ENCODE results near the gene ACADSB.

The ACADSB gene

GRCh38 chr10:123081896-123082295 lies 73.1 kb downstream of the ACADSB start:
- Mint-ChIP-seq H3K9me3 (peaks cover 7% of the 10 kb centered on the region), H3K27me3 (no peaks in the 10 kb centered on the region), H3K27ac (no peak overlapping the region), H3K4me1 (no peaks in the 10 kb centered on the region), H3K4me3 (no peak overlapping the region), H3K36me3 (no peaks in the 10 kb centered on the region)
- no peak for DNase-seq
- CTCF ChIA-PET = no interaction called here

- Mint-ChIP-seq H3K4me3 (no peak overlapping the region), H3K9me3 (peaks cover 7% of the 10 kb centered on the region), H3K27ac (no peak overlapping the region), H3K27me3 (no peaks in the 10 kb centered on the region), H3K36me3 (no peaks in the 10 kb centered on the region), H3K4me1 (no peaks in the 10 kb centered on the region)
- CTCF ChIA-PET = no interaction called here
- no peak for DNase-seq
Measured at GRCh38 chr10:123083811-123084210, 75.0 kb downstream of the ACADSB start.

GRCh38 chr10:123086281-123086680 lies 77.5 kb downstream of the ACADSB start:
- no peak for DNase-seq
- no peaks in the 10 kb centered on the region for H3K4me1 Mint-ChIP-seq
- H3K27ac Mint-ChIP-seq = no peak overlapping the region
- no peaks in the 10 kb centered on the region for H3K36me3 Mint-ChIP-seq
- H3K4me3 Mint-ChIP-seq = no peak overlapping the region
- CTCF ChIA-PET = no interaction called here
- H3K9me3 Mint-ChIP-seq = peaks cover 7% of the 10 kb centered on the region
- no peaks in the 10 kb centered on the region for H3K27me3 Mint-ChIP-seq

DNA sequence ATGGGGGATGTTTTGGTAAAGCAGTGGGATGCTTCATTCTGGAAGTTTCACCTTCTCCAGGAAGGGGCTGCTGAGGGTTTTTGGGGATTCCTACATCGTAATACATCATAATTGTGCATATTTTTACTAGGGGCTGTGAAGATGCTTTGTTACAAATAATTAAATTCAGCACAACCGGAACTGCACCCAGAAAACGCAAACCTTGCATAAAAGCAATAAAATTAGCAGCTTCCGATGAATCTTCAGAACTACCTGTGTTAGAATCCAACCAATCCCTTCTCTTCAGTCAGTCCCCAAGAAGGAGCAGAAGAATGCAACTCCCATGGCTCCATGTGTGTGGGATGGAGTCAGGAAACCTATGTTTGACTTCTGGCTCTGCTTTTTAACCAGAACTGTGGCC lies 78.5 kb downstream of the ACADSB start:
- no peaks in the 10 kb centered on the region for H3K27me3 Mint-ChIP-seq
- H3K4me3 Mint-ChIP-seq = no peak overlapping the region
- no peaks in the 10 kb centered on the region for H3K36me3 Mint-ChIP-seq
- H3K4me1 Mint-ChIP-seq = no peaks in the 10 kb centered on the region
- DNase-seq = no peak
- CTCF ChIA-PET = no interaction called here
- peaks cover 7% of the 10 kb centered on the region for H3K9me3 Mint-ChIP-seq
- no peak overlapping the region for H3K27ac Mint-ChIP-seq

GRCh38 chr10:123087786-123088185 lies 79.0 kb downstream of the ACADSB start:
- DNase-seq = no peak
- CTCF ChIA-PET = no interaction called here
- peaks cover 7% of the 10 kb centered on the region for H3K9me3 Mint-ChIP-seq
- H3K27ac Mint-ChIP-seq = no peak overlapping the region
- H3K27me3 Mint-ChIP-seq = no peaks in the 10 kb centered on the region
- no peak overlapping the region for H3K4me3 Mint-ChIP-seq
- no peaks in the 10 kb centered on the region for H3K4me1 Mint-ChIP-seq
- no peaks in the 10 kb centered on the region for H3K36me3 Mint-ChIP-seq

DNA sequence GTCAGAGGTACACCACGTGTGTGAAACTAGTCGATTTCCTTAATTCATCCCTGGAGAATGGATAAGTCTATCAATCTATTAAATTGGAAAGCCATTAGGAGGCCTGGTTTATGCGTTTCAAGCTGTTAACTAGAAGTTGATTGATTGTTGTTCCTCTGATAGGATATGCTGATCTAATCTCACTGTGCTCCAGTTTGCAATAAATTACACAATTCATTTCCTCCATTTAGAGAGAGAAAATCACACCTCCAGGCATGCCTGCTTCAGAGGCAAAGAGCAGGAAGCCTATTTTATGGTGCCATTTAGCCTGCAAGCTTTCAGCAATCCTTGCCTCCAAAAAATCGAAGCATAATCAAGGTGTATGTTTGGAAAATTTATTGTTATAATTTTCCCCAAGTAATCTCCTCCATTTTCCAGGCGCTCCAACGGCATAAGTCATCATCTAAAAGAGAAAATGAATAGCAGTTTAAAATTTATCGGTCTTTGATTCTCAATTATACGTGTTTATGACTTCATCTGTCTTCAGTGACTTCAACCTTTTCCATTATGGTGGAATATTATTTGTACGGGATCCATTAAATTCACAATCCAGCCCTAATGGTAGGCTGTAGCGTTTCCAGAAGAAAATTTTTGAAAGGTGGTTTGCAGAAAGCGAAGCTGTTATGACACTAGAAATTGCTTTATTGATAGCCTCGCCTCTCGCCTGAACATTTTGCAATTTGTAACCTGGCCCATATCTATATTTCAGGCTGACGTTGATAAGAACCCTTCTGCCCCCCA lies 84.0 kb downstream of the ACADSB start:
- H3K4me1 Mint-ChIP-seq = no peaks in the 10 kb centered on the region
- H3K36me3 Mint-ChIP-seq = no peaks in the 10 kb centered on the region
- H3K9me3 Mint-ChIP-seq = no peaks in the 10 kb centered on the region
- peaks cover 19% of the 10 kb centered on the region for H3K27me3 Mint-ChIP-seq
- H3K27ac Mint-ChIP-seq = no peak overlapping the region
- no peak for DNase-seq
- no peak overlapping the region for H3K4me3 Mint-ChIP-seq
- CTCF ChIA-PET = no interaction called here

- no peak for DNase-seq
- CTCF ChIA-PET = no interaction called here
- Mint-ChIP-seq H3K9me3 (no peaks in the 10 kb centered on the region), H3K36me3 (no peaks in the 10 kb centered on the region), H3K4me3 (no peak overlapping the region), H3K4me1 (no peaks in the 10 kb centered on the region), H3K27me3 (peaks cover 19% of the 10 kb centered on the region), H3K27ac (no peak overlapping the region)
Measured at GRCh38 chr10:123093489-123093888, 84.7 kb downstream of the ACADSB start.

- no peak for DNase-seq
- CTCF ChIA-PET = no interaction called here
Measured at GRCh38 chr10:123096452-123096851, 87.6 kb downstream of the ACADSB start.

DNA sequence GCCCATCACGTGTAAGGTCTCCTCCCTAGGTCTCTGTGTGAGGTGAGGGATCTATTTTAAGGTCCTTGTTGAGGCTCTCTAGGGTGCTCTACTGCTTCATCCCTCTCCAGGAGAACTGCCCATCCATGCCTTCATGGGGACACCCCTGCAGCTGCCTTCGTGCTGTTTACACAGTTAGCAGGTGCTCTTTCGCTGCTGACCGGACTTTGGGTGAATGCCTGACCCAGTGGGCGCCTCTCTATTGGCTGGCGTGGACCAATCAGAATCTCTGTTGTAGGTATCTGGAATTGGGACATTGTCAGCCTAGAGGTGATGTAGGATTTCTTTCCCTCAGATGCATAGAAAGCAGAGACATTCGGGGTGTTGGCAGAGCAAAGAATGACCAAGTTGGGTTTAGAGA lies 88.2 kb downstream of the ACADSB start:
- no peaks in the 10 kb centered on the region for H3K4me1 Mint-ChIP-seq
- no peaks in the 10 kb centered on the region for H3K9me3 Mint-ChIP-seq
- CTCF ChIA-PET = no interaction called here
- H3K36me3 Mint-ChIP-seq = no peaks in the 10 kb centered on the region
- no peak overlapping the region for H3K27ac Mint-ChIP-seq
- no peak overlapping the region for H3K4me3 Mint-ChIP-seq
- H3K27me3 Mint-ChIP-seq = peaks cover 19% of the 10 kb centered on the region
- no peak for DNase-seq

More at GRCh38 chr10:123096452-123096851, 87.6 kb downstream of the ACADSB start:
- Mint-ChIP-seq H3K4me1 (no peaks in the 10 kb centered on the region), H3K27me3 (peaks cover 19% of the 10 kb centered on the region), H3K27ac (no peak overlapping the region), H3K36me3 (no peaks in the 10 kb centered on the region), H3K4me3 (no peak overlapping the region), H3K9me3 (no peaks in the 10 kb centered on the region)

GRCh38 chr10:123100030-123100762 lies 91.4 kb downstream of the ACADSB start:
- no peaks in the 10 kb centered on the region for H3K9me3 Mint-ChIP-seq
- H3K36me3 Mint-ChIP-seq = no peaks in the 10 kb centered on the region
- H3K27ac Mint-ChIP-seq = no peak overlapping the region
- H3K27me3 Mint-ChIP-seq = peaks cover 7% of the 10 kb centered on the region
- DNase-seq = no peak
- H3K4me1 Mint-ChIP-seq = no peaks in the 10 kb centered on the region
- no peak overlapping the region for H3K4me3 Mint-ChIP-seq
- CTCF ChIA-PET = interaction anchor here (0.5 kb wide), 1 partner anchor 16 kb away, joined by 3 read pairs; no protein-coding TSS in a partner anchor

DNA sequence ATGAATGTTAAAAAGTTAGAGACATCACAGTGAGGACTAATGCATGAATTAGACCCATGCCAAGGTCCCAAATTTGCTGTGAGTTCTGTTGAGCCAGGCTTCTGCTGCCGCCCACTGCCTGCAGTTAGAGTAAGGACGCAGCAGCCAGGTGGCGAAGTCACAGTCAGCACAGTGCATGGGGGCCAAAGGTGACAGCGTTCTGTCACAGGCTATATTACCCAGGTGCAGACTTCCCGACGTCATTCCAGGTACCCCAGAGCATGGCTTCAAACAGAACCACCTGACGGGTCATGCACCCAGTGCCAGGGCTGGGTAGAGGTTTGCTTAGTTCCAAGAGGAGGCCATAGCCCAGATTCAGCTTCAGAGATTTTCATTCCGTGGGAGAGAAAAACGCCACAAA lies 93.1 kb downstream of the ACADSB start:
- Mint-ChIP-seq H3K4me1 (no peaks in the 10 kb centered on the region), H3K27ac (no peak overlapping the region), H3K9me3 (no peaks in the 10 kb centered on the region), H3K27me3 (peaks cover 6% of the 10 kb centered on the region), H3K4me3 (no peak overlapping the region), H3K36me3 (no peaks in the 10 kb centered on the region)
- DNase-seq = no peak
- CTCF ChIA-PET = no interaction called here

GRCh38 chr10:123102673-123103072 lies 93.9 kb downstream of the ACADSB start:
- H3K4me1 Mint-ChIP-seq = no peaks in the 10 kb centered on the region
- no peaks in the 10 kb centered on the region for H3K27me3 Mint-ChIP-seq
- CTCF ChIA-PET = no interaction called here

DNA sequence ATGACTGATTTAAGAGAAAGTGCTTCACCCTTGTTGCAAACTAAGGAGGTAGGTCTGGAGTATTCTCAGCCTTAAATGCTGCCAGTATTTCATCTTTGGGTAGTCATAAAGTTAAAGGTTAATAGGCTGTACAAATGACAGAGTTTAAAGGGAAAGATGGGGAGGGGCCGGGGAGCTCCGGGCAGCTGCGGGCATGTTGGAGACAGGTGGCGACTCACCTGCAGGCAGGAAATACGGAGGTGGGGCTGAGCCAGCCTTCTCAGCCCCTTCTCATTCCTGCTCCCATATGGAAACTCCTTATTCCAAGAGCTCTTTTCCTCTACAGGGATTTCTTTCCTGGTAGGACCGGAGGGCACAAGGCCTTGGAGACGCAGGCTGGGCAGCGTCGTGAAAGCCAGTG lies 95.1 kb downstream of the ACADSB start:
- no peaks in the 10 kb centered on the region for H3K9me3 Mint-ChIP-seq
- no peak overlapping the region for H3K4me3 Mint-ChIP-seq
- H3K36me3 Mint-ChIP-seq = no peaks in the 10 kb centered on the region
- no peak for DNase-seq
- CTCF ChIA-PET = no interaction called here
- no peaks in the 10 kb centered on the region for H3K27me3 Mint-ChIP-seq
- no peaks in the 10 kb centered on the region for H3K4me1 Mint-ChIP-seq
- H3K27ac Mint-ChIP-seq = no peak overlapping the region

More at GRCh38 chr10:123102673-123103072, 93.9 kb downstream of the ACADSB start:
- no peak overlapping the region for H3K27ac Mint-ChIP-seq
- H3K36me3 Mint-ChIP-seq = no peaks in the 10 kb centered on the region
- no peak for DNase-seq
- H3K9me3 Mint-ChIP-seq = no peaks in the 10 kb centered on the region
- no peak overlapping the region for H3K4me3 Mint-ChIP-seq
